Measurements from ENCODE around the gene OR2T11. TPM values are rescaled to one million over a fixed set of nuclear protein-coding genes. Genes with fewer than 3 reads are reported as not detected.
"Not testable (repeated sequence)": the region's sequence is repeated elsewhere in the genome, so short reads cannot be mapped to it uniquely, and the experiment has no call there.

Gene OR2T11
- total and polyA plus RNA-seq, 4 donors = not detected

GRCh38 chr1:248670003-248670402 lies 35.1 kb upstream of the OR2T11 start:
- Histone ChIP-seq H3K9me3 (ENCODE audit: control insufficient read depth in 4 of 4, low read length in 3 of 4) (peaks cover 0 to 5% (median 0%) of the 10 kb centered on the region in 4 donors), H3K27ac (ENCODE audit: low read depth in 1 of 2, low read length in 2 of 2) (no peak overlapping the region), H3K27me3 (ENCODE audit: control insufficient read depth in 4 of 4, insufficient read depth in 4 of 4, low read length in 3 of 4) (no peaks in the 10 kb centered on the region), H3K36me3 (ENCODE audit: control insufficient read depth in 4 of 4, insufficient read depth in 3 of 4, low read depth in 1 of 4, low read length in 3 of 4) (no peaks in the 10 kb centered on the region), H3K9ac (ENCODE audit: low read depth in 1 of 2, low read length in 2 of 2) (no peak overlapping the region), H3K4me1 (ENCODE audit: control insufficient read depth in 4 of 4, insufficient read depth in 4 of 4, low read length in 3 of 4) (no peaks in the 10 kb centered on the region), H3K4me3 (ENCODE audit: low read depth in 1 of 3, low read length in 3 of 3) (no peak overlapping the region)
- DNase-seq (ENCODE audit: low spot score) = no peak
- WGBS = 65% methylated on average over 1 of the region's 1 CpG
- TF ChIP-seq YY1 (IDR thresholded peaks at IDR 0.05) = no peak

GRCh38 chr1:248663453-248664328 lies 28.8 kb upstream of the OR2T11 start:
- H3K9ac ChIP-seq (ENCODE audit: low read depth in 1 of 2, low read length in 2 of 2); H3K4me3 ChIP-seq (ENCODE audit: low read depth in 1 of 3, low read length in 3 of 3); H3K4me1 ChIP-seq (ENCODE audit: control insufficient read depth in 4 of 4, insufficient read depth in 4 of 4, low read length in 3 of 4); H3K9me3 ChIP-seq (ENCODE audit: control insufficient read depth in 4 of 4, low read length in 3 of 4); H3K36me3 ChIP-seq (ENCODE audit: control insufficient read depth in 4 of 4, insufficient read depth in 3 of 4, low read depth in 1 of 4, low read length in 3 of 4); DNase-seq (ENCODE audit: low spot score); H3K27ac ChIP-seq (ENCODE audit: low read depth in 1 of 2, low read length in 2 of 2); H3K27me3 ChIP-seq (ENCODE audit: control insufficient read depth in 4 of 4, insufficient read depth in 4 of 4, low read length in 3 of 4): not testable (repeated sequence)
- WGBS = 66% methylated on average over 5 of the region's 5 CpGs

GRCh38 chr1:248656797-248657196 lies 21.9 kb upstream of the OR2T11 start:
- H3K4me3 ChIP-seq (ENCODE audit: low read depth in 1 of 3, low read length in 3 of 3); DNase-seq (ENCODE audit: low spot score); H3K27me3 ChIP-seq (ENCODE audit: control insufficient read depth in 4 of 4, insufficient read depth in 4 of 4, low read length in 3 of 4); H3K36me3 ChIP-seq (ENCODE audit: control insufficient read depth in 4 of 4, insufficient read depth in 3 of 4, low read depth in 1 of 4, low read length in 3 of 4); H3K27ac ChIP-seq (ENCODE audit: low read depth in 1 of 2, low read length in 2 of 2); H3K9ac ChIP-seq (ENCODE audit: low read depth in 1 of 2, low read length in 2 of 2); H3K9me3 ChIP-seq (ENCODE audit: control insufficient read depth in 4 of 4, low read length in 3 of 4); H3K4me1 ChIP-seq (ENCODE audit: control insufficient read depth in 4 of 4, insufficient read depth in 4 of 4, low read length in 3 of 4): not testable (repeated sequence)
- WGBS = 89% methylated on average over 1 of the region's 6 CpGs

GRCh38 chr1:248655354-248655753 lies 20.5 kb upstream of the OR2T11 start, which contains the start of gene OR2T27:
OR2T27 (minus strand) TSS chr1:248655528; CDS start chr1:248650884, 4,644 bp downstream.
- H3K36me3 ChIP-seq (ENCODE audit: control insufficient read depth in 4 of 4, insufficient read depth in 3 of 4, low read depth in 1 of 4, low read length in 3 of 4); H3K9me3 ChIP-seq (ENCODE audit: control insufficient read depth in 4 of 4, low read length in 3 of 4); H3K27ac ChIP-seq (ENCODE audit: low read depth in 1 of 2, low read length in 2 of 2); H3K9ac ChIP-seq (ENCODE audit: low read depth in 1 of 2, low read length in 2 of 2); H3K4me3 ChIP-seq (ENCODE audit: low read depth in 1 of 3, low read length in 3 of 3); H3K27me3 ChIP-seq (ENCODE audit: control insufficient read depth in 4 of 4, insufficient read depth in 4 of 4, low read length in 3 of 4); H3K4me1 ChIP-seq (ENCODE audit: control insufficient read depth in 4 of 4, insufficient read depth in 4 of 4, low read length in 3 of 4); DNase-seq (ENCODE audit: low spot score): not testable (repeated sequence)
- no CpG with 5 or more reads among the region's 3 CpGs for WGBS

GRCh38 chr1:248648770-248649536 lies 14.1 kb upstream of the OR2T11 start:
- not testable (repeated sequence) for DNase-seq (ENCODE audit: low spot score); H3K27ac ChIP-seq (ENCODE audit: low read depth in 1 of 2, low read length in 2 of 2); H3K36me3 ChIP-seq (ENCODE audit: control insufficient read depth in 4 of 4, insufficient read depth in 3 of 4, low read depth in 1 of 4, low read length in 3 of 4); H3K9ac ChIP-seq (ENCODE audit: low read depth in 1 of 2, low read length in 2 of 2); H3K4me1 ChIP-seq (ENCODE audit: control insufficient read depth in 4 of 4, insufficient read depth in 4 of 4, low read length in 3 of 4); H3K9me3 ChIP-seq (ENCODE audit: control insufficient read depth in 4 of 4, low read length in 3 of 4); H3K4me3 ChIP-seq (ENCODE audit: low read depth in 1 of 3, low read length in 3 of 3); H3K27me3 ChIP-seq (ENCODE audit: control insufficient read depth in 4 of 4, insufficient read depth in 4 of 4, low read length in 3 of 4)
- WGBS = no CpG with 5 or more reads among the region's 1 CpG

GRCh38 chr1:248645178-248645577 lies 10.3 kb upstream of the OR2T11 start, which contains the start of gene OR2T35:
OR2T35 (minus strand) TSS chr1:248645278; CDS start chr1:248639258, 6,020 bp downstream.
- H3K36me3 ChIP-seq (ENCODE audit: control insufficient read depth in 4 of 4, insufficient read depth in 3 of 4, low read depth in 1 of 4, low read length in 3 of 4); DNase-seq (ENCODE audit: low spot score); H3K9me3 ChIP-seq (ENCODE audit: control insufficient read depth in 4 of 4, low read length in 3 of 4); H3K9ac ChIP-seq (ENCODE audit: low read depth in 1 of 2, low read length in 2 of 2); H3K27ac ChIP-seq (ENCODE audit: low read depth in 1 of 2, low read length in 2 of 2); H3K27me3 ChIP-seq (ENCODE audit: control insufficient read depth in 4 of 4, insufficient read depth in 4 of 4, low read length in 3 of 4); H3K4me1 ChIP-seq (ENCODE audit: control insufficient read depth in 4 of 4, insufficient read depth in 4 of 4, low read length in 3 of 4); H3K4me3 ChIP-seq (ENCODE audit: low read depth in 1 of 3, low read length in 3 of 3): not testable (repeated sequence)
- 94% methylated on average over 1 of the region's 3 CpGs for WGBS

- H3K9ac ChIP-seq (ENCODE audit: low read depth in 1 of 2, low read length in 2 of 2); H3K27ac ChIP-seq (ENCODE audit: low read depth in 1 of 2, low read length in 2 of 2); H3K4me3 ChIP-seq (ENCODE audit: low read depth in 1 of 3, low read length in 3 of 3); H3K9me3 ChIP-seq (ENCODE audit: control insufficient read depth in 4 of 4, low read length in 3 of 4); H3K36me3 ChIP-seq (ENCODE audit: control insufficient read depth in 4 of 4, insufficient read depth in 3 of 4, low read depth in 1 of 4, low read length in 3 of 4); H3K27me3 ChIP-seq (ENCODE audit: control insufficient read depth in 4 of 4, insufficient read depth in 4 of 4, low read length in 3 of 4); H3K4me1 ChIP-seq (ENCODE audit: control insufficient read depth in 4 of 4, insufficient read depth in 4 of 4, low read length in 3 of 4); DNase-seq (ENCODE audit: low spot score): not testable (repeated sequence)
- no CpG with 5 or more reads among the region's 4 CpGs for WGBS
Observed at GRCh38 chr1:248642971-248643651, 8.2 kb upstream of the OR2T11 start.

- not testable (repeated sequence) for H3K4me3 ChIP-seq (ENCODE audit: low read depth in 1 of 3, low read length in 3 of 3); H3K27me3 ChIP-seq (ENCODE audit: control insufficient read depth in 4 of 4, insufficient read depth in 4 of 4, low read length in 3 of 4); H3K36me3 ChIP-seq (ENCODE audit: control insufficient read depth in 4 of 4, insufficient read depth in 3 of 4, low read depth in 1 of 4, low read length in 3 of 4); H3K4me1 ChIP-seq (ENCODE audit: control insufficient read depth in 4 of 4, insufficient read depth in 4 of 4, low read length in 3 of 4); DNase-seq (ENCODE audit: low spot score); H3K9me3 ChIP-seq (ENCODE audit: control insufficient read depth in 4 of 4, low read length in 3 of 4); H3K9ac ChIP-seq (ENCODE audit: low read depth in 1 of 2, low read length in 2 of 2); H3K27ac ChIP-seq (ENCODE audit: low read depth in 1 of 2, low read length in 2 of 2)
- WGBS = no CpG with 5 or more reads among the region's 5 CpGs
Observed at GRCh38 chr1:248641583-248641982, 6.7 kb upstream of the OR2T11 start.
